ENCODE measurements around the gene UNC93A.
"Not testable (repeated sequence)": the region's sequence is repeated elsewhere in the genome, so short reads cannot be mapped to it uniquely, and the experiment has no call there.

Gene UNC93A

GRCh38 chr6:167305796-167306195 lies 14.7 kb downstream of the UNC93A start:
- TF ChIP-seq MYC (IDR thresholded peaks at IDR 0.05; ENCODE audit: low read depth, low read length) (no peak), POLR2A (IDR thresholded peaks at IDR 0.05; ENCODE audit: extremely low read depth, insufficient read length) (no peak)
- TF ChIP-seq, protein P1, sequence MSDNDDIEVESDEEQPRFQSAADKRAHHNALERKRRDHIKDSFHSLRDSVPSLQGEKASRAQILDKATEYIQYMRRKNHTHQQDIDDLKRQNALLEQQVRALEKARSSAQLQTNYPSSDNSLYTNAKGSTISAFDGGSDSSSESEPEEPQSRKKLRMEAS (IDR thresholded peaks at IDR 0.05; ENCODE audit: low read depth, low read length): no peak
- TF ChIP-seq, protein P2, sequence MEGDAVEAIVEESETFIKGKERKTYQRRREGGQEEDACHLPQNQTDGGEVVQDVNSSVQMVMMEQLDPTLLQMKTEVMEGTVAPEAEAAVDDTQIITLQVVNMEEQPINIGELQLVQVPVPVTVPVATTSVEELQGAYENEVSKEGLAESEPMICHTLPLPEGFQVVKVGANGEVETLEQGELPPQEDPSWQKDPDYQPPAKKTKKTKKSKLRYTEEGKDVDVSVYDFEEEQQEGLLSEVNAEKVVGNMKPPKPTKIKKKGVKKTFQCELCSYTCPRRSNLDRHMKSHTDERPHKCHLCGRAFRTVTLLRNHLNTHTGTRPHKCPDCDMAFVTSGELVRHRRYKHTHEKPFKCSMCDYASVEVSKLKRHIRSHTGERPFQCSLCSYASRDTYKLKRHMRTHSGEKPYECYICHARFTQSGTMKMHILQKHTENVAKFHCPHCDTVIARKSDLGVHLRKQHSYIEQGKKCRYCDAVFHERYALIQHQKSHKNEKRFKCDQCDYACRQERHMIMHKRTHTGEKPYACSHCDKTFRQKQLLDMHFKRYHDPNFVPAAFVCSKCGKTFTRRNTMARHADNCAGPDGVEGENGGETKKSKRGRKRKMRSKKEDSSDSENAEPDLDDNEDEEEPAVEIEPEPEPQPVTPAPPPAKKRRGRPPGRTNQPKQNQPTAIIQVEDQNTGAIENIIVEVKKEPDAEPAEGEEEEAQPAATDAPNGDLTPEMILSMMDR (IDR thresholded peaks at IDR 0.05; ENCODE audit: low read depth, low read length): no peak

GRCh38 chr6:167306401-167306998 lies 15.4 kb downstream of the UNC93A start:
- TF ChIP-seq, protein P1 (IDR thresholded peaks at IDR 0.05; ENCODE audit: low read depth, low read length): no peak
- TF ChIP-seq, protein P2 (IDR thresholded peaks at IDR 0.05; ENCODE audit: low read depth, low read length): no peak
- no peak for TF ChIP-seq MYC (IDR thresholded peaks at IDR 0.05; ENCODE audit: low read depth, low read length)
- no peak for TF ChIP-seq POLR2A (IDR thresholded peaks at IDR 0.05; ENCODE audit: extremely low read depth, insufficient read length)
- no peak overlapping the region for H3K4me3 ChIP-seq (ENCODE audit: low read depth, low read length)
- DNase-seq (ENCODE audit: low read depth): no peak

More at GRCh38 chr6:167305796-167306195, 14.7 kb downstream of the UNC93A start:
- no peak for DNase-seq (ENCODE audit: low read depth)
- H3K4me3 ChIP-seq (ENCODE audit: low read depth, low read length): no peak overlapping the region

DNA sequence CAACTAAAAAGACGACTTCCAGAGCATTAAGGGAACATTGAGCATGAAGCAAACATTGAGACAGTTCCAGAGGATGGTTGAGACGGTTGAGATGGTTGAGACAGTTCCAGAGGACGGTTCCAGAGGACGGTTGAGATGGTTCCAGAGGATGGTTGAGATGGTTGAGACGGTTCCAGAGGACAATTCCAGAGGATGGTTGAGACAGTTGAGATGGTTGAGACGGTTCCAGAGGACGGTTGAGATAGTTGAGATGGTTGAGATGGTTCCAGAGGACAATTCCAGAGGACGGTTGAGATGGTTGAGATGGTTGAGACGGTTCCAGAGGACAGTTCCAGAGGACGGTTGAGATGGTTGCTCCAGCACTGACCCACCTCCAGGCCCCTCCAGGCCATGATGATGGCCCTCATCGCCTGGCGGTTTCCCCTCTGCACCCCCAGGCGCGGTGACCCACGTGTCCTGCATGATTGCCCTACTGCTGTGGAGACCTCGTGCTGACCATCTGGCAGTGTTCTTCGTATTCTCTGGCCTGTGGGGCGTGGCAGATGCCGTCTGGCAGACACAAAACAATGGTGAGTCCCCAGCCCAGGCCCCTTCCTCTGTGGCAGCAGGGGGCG lies 16.3 kb downstream of the UNC93A start:
- no peak for DNase-seq (ENCODE audit: low read depth)
- no peak overlapping the region for H3K4me3 ChIP-seq (ENCODE audit: low read depth, low read length)
- TF ChIP-seq POLR2A (IDR thresholded peaks at IDR 0.05; ENCODE audit: extremely low read depth, insufficient read length): no peak
- no peak for TF ChIP-seq MYC (IDR thresholded peaks at IDR 0.05; ENCODE audit: low read depth, low read length)
- TF ChIP-seq, protein P1 (IDR thresholded peaks at IDR 0.05; ENCODE audit: low read depth, low read length): no peak
- TF ChIP-seq, protein P2 (IDR thresholded peaks at IDR 0.05; ENCODE audit: low read depth, low read length): no peak

- H3K4me3 ChIP-seq (ENCODE audit: low read depth, low read length): no peak overlapping the region
- TF ChIP-seq POLR2A (IDR thresholded peaks at IDR 0.05; ENCODE audit: extremely low read depth, insufficient read length): no peak
- TF ChIP-seq, protein P1 (IDR thresholded peaks at IDR 0.05; ENCODE audit: low read depth, low read length): no peak
- no peak for DNase-seq (ENCODE audit: low read depth)
Measured at GRCh38 chr6:167308207-167308606, 17.1 kb downstream of the UNC93A start.

DNA sequence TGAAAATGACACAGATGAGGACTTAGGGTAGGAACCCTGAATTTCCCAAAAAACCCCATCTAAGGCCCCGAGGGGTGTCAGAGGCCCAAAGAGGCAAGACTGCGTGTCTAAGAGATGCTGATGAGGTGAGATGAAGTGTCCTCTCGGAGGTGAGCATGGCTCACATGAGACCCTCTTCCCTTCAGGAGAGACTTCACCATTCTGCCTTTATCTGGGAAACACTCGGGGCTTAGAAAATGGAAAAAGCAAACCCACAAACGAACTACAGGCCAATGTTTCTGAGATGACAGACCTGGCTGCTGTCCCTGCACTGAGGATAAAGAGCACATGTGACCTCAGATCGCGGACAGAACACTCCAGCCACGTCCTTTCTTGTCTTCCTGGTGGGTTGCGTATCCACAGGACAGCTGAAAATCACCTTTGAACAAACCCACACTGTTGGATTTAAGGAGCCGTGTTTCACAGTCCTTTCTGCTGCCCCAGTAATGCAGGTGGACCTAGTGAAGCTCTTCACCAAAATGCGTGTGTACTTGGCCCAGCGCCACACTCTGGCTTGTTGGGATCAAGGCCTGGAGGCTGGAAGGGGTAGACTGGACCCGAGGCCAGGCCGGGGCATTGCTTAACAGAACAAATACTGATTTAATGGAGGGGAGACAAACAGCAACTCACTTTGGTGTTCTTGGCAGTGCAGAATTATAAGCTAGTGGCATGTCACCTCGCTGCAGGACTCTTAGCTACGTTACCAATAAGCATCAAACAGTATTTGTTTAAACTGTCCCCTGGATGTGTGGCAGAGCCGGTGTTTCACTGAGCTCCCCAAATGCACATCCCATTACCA lies 18.5 kb downstream of the UNC93A start:
- not testable (repeated sequence) for DNase-seq (ENCODE audit: low read depth); H3K4me3 ChIP-seq (ENCODE audit: low read depth, low read length)

DNA sequence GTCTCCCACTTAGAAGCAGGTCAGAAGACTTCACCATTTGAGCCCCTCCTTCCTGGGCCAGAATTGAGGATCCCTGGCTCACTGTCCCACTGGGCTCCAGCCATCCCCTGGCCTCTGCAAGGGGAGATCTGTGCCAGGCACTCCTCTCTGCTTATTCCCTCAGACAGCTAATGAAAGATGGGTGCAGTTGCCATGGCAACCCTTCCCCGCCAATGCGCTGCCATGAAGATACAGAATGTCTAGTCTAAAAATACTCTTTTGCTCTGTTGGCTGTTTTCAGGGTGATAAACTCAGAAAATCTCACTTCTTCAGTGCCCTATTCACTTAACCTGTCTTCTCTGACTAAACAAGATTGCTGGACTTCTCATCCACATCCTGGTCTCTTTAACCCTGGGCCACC lies 20.2 kb downstream of the UNC93A start:
- H3K4me3 ChIP-seq (ENCODE audit: low read depth, low read length): no peak overlapping the region
- TF ChIP-seq POLR2A (IDR thresholded peaks at IDR 0.05; ENCODE audit: extremely low read depth, insufficient read length) (no peak), MYC (IDR thresholded peaks at IDR 0.05; ENCODE audit: low read depth, low read length) (no peak)
- TF ChIP-seq, protein P1 (IDR thresholded peaks at IDR 0.05; ENCODE audit: low read depth, low read length): no peak
- TF ChIP-seq, protein P2 (IDR thresholded peaks at IDR 0.05; ENCODE audit: low read depth, low read length): no peak
- no peak for DNase-seq (ENCODE audit: low read depth)

GRCh38 chr6:167311691-167312090 lies 20.6 kb downstream of the UNC93A start:
- DNase-seq (ENCODE audit: low read depth); H3K4me3 ChIP-seq (ENCODE audit: low read depth, low read length): not testable (repeated sequence)

Data from NB4 (cell line).